ENCODE measurements around the gene TUBA3C.

Gene TUBA3C

GRCh38 chr13:19159761-19160420 is 21.7 kb downstream of the TUBA3C start:
- DNase-seq, result no peak

DNA sequence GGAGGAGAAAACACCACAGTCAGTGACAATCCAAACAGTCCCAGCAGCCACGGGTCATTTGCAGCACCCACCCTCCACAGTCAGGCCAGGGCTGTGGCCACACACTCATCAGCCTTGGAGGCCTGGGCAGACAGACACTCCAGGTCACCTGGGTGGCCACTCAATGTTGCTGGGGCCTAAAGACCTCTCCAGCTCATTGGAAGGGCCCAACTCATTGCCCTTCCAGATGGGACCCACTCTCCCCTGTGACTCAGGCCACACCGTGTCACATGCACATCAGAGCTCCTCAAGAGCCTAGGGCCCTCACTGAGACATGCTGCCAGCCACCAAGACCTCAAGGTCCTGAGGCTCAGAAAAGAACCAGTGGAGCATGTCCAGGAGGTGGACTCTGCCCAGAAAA is 22.4 kb downstream of the TUBA3C start:
- DNase-seq, result no peak

DNA sequence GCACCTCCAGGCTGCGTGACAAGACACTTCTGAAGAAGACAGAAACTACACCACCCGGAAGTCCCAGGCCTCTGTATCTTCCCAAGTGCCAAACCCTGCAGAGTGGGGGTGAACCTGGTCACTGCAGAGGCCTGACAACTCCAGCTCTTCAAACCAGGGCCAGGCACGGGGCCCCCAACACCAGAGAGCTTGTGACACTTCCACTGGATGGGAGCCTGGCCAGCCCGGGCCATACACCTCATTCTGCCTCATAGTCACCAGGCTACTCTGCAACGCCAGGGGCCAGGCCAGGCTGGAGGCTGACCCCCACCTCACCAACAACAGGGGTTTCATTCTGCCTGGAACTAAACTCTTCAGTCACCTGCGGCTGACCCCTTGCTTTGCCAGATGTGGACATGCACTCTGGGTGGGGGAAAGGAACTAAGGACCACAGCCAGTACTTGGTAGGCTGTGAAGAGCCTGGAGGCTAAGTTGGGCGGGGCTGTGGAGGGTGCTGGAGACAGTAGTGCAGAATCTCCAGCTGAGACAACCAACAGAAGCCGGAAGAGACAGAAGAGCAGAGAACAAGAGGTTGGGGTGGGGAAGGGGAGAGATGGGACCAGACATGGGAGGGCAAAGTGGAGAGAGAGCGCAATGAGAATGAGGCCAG is 23.0 kb downstream of the TUBA3C start:
- no peak for DNase-seq

- no peak for DNase-seq
Observed at GRCh38 chr13:19158006-19158405, 23.6 kb downstream of the TUBA3C start.

GRCh38 chr13:19157461-19157860 is 24.2 kb downstream of the TUBA3C start:
- no peak for DNase-seq

DNA sequence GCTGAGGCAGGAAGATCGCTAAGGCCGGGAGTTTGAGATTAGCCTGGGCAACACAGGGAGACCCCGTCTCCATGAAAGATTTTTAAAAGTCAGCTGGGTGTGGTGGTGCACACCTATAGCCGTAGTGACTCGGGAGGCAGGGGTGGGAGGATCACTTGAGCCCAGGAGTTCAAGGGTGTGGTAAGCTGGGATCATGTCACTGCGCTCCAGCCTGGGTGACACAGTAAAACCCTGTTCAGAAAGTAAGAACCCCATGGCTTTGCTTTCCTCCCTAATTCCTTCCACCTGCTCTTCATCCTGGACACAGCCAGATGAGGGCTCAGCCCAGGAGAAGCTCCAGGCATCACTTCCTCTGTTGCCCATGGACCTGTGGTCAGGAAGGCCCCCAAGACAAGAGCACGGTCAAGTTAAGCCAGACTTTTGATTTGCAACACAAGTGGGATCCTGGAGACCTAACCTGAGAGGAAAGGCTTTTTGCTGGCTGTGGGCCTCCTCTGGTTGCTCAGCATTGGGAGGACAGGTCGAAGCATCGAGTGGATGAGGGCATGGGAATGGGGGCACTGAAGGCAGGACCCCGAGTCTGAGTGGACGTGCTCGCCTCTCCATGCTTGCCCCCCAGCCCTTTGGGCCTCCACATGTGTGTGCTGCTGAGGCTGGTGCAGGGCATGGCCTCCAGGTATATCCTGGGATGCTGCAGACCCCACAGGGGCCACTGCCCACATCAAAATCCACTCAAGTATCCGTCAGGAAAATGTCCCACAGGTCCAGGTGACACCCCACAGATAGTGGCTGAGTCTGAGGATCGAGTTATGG is 25.4 kb downstream of the TUBA3C start:
- DNase-seq, result no peak

DNA sequence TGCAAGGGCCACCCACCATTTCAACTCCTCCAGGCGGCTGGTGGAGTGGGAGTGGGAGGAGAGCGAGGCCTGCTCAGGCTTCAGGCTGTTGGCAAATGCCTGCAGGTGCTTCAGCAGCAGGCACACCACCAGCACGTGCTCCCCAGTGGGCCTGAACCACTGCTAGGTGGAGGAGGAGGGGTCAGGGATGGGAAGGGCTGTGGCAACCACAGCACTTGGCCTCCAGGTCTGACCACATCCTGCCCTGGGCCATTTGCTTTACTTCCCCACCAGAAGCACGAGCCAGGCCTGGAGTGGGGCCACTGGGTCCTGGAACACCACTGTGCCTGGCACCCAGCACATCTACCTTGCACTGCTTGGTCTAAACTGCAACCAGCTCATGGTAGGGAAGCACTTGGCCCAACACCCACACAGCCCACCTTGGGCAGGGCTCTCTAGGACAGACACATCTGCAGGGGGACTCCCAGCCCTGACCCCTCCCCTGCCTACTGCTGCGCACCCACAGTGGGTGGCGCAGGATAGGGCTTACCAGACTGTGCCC is 26.2 kb downstream of the TUBA3C start:
- DNase-seq, result no peak

DNA sequence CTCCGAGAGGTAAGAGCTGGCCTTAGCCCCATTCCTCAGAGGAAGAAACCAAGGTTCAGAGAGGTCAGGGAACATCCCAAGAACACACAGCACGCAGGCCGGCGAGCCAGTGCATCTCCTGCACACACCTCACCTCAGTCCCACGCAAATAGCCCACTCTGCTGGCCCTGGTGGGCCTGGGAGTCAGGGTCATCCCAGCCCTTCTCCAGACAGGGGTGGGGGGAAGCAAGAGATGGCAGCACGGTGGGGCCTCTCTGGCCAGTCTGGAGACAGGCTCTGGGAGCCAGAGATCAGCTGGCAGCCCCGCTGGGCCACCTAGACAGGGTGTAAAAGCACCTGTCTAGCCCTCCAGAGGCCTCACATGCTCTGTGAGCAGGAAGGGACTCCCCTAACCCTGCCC is 26.8 kb downstream of the TUBA3C start:
- DNase-seq, result no peak

GRCh38 chr13:19153782-19154450 is 27.7 kb downstream of the TUBA3C start:
- DNase-seq, result no peak

GRCh38 chr13:19152403-19152802 is 29.2 kb downstream of the TUBA3C start:
- no peak for DNase-seq

- no peak for DNase-seq
Observed at GRCh38 chr13:19151581-19152263, 29.9 kb downstream of the TUBA3C start.

DNA sequence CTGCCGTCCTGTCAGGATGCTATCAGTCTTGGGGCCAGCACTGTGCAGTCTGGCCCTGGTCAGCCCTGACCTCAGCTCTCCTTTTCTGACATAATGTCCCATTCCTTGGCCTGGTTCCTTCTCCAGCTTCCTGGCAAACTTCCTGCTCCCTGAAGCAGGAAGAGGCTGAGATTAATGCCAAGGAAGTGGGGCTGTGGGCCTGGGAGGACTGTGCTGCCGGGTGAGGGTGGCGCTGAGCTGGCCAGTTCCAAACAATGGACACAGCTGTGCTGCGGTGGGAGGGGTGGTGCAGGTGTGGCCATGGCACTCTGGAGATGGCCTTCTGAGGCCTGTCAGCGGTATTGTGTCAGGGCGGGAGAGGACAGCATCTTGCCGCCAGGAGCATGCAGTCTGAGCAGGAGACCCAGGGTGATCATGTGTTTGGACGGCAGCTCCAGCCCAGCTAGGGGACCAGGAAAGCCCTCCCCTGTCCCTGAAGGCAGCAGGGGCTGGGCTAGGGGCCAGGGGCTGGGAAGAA is 30.9 kb downstream of the TUBA3C start:
- DNase-seq, result no peak

DNA sequence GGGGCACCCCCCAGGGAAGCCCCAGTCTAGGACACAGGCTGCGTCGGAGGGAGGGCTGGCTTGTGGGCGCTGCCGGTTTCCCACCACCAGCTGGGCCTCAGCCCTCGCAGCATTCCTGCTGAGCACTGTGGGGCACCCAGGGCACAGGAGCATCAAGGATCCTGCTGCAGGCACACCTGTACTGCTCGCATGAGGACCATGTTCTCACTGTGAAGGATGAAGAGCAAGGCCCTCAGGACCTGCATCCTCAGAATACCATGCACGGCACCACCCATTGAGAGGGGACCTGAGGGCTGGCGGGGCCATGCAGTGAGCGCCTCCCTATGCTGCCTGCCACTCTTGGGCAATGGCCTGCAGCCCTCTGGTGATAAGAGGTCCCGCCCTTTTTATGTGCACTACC is 31.4 kb downstream of the TUBA3C start:
- no peak for DNase-seq

DNA sequence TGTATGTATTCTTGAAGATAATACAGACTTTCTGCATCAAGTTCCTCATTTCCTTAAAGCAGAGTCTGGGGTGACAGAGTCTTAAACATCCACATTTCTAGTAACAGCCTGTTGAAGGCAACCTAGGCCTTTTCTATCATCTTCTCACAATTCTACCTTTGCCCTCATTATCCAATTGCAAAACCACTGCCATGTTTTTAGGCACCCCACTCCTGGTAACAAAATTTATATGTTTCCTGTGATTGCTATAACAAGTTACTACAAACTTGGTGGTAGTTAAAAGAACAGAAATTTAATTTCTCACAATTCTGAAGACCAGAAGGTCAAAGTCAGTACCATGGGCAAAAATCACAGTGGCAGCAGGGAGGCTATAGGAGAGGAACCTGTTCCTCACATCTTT is 33.1 kb downstream of the TUBA3C start:
- no peak for DNase-seq
